ENCODE results near the gene MVD. TPM values are rescaled to one million over a fixed set of nuclear protein-coding genes. Genes with fewer than 3 reads are reported as not detected.
A peak's percentile ranks its signal among the peaks of the same experiment; 100 is the strongest.

MVD gene
- total RNA-seq, 1 experiment from 2014 or later: 141 TPM

DNA sequence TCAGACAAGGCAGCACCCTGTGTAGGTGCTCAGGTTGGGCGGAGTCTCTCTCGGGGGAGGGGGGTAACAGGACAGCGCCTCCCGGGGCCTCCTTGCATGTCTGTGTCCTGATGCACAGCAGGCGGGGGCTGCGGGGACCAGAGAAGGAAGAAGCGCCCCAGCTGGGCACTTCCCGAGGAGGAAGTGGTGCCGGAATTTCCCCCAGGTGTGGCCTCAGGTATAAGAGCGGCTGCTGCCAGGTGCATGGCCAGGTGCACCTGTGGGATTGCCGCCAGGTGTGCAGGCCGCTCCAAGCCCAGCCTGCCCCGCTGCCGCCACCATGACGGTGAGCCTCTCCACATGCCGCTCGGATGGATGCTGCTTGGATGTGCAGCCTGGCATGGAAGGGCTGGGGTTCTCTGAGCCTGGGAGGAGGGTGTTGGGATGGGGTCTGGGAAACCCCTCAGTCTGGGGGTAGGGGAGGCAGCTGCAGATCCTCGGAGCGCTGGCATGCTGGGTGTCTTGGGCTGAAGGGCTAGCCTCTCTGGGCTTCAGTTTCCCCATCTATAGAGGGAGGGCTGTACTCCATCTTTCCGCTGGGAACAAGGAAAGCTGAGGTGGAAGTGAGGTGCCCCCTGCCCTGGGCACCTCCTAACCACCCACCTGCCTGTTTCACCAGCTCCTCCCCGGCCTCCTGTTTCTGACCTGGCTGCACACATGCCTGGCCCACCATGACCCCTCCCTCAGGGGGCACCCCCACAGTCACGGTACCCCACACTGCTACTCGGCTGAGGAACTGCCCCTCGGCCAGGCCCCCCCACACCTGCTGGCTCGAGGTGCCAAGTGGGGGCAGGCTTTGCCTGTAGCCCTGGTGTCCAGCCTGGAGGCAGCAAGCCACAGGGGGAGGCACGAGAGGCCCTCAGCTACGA lies 24.3 kb downstream of the MVD start, which contains the start of gene IL17C:
Gene IL17C (plus strand): TSS at position 250 of the 908 bp plus-strand sequence. CDS start 70 bp downstream, at position 320.
- Histone ChIP-seq H3K4me3 (ENCODE audit: low read depth, low read length) (no peak within 1 kb of the TSS), H3K36me3 (ENCODE audit: control insufficient read depth, insufficient read depth, low read length) (no peaks in the 10 kb centered on the region), H3K27me3 (replicated peaks; ENCODE audit: control insufficient read depth, insufficient read depth, low read length) (no peaks in the 10 kb centered on the region), H3K9me3 (no peaks in the 10 kb centered on the region), H3K4me1 (peaks cover 12% of the 10 kb centered on the region; the same call in 1 of the 2 replicates)
- CTCF ChIA-PET: interaction anchor here (0.6 to 1.2 kb wide), 2 partner anchors 46 to 99 kb away, joined by 3 read pairs; no protein-coding TSS in a partner anchor
- intact Hi-C loops (cut with micrococcal nuclease; ENCODE audit: unreplicated experiment): no loop called here
- Mint-ChIP-seq H3K27me3 (ENCODE audit: insufficient read depth, unreplicated experiment) (no peaks in the 10 kb centered on the region), H3K4me3 (ENCODE audit: unreplicated experiment) (no peak within 1 kb of the TSS), H3K36me3 (ENCODE audit: insufficient read depth, unreplicated experiment) (peaks cover 68% of the 10 kb centered on the region), H3K4me1 (ENCODE audit: low read depth, unreplicated experiment) (no peaks in the 10 kb centered on the region), H3K27ac (ENCODE audit: unreplicated experiment) (peak within 1 kb of the TSS; percentile 26), H3K9me3 (ENCODE audit: unreplicated experiment) (no peaks in the 10 kb centered on the region)
- no peak for TF ChIP-seq CTCF (IDR thresholded peaks at IDR 0.05; ENCODE audit: insufficient read depth in 1 of 2, low read depth in 1 of 2, low read length in 1 of 2, severe bottlenecking in 1 of 2, unreplicated experiment in 1 of 2)
- POLR2A ChIA-PET: interaction anchor here (0.6 kb wide), 1 partner anchor 79 kb away, joined by 3 read pairs; no protein-coding TSS in a partner anchor
- DNase-seq: peak in 1 of 2 experiments; percentile 37
- BruUV-seq (replicated peaks): no TSS peak

DNA sequence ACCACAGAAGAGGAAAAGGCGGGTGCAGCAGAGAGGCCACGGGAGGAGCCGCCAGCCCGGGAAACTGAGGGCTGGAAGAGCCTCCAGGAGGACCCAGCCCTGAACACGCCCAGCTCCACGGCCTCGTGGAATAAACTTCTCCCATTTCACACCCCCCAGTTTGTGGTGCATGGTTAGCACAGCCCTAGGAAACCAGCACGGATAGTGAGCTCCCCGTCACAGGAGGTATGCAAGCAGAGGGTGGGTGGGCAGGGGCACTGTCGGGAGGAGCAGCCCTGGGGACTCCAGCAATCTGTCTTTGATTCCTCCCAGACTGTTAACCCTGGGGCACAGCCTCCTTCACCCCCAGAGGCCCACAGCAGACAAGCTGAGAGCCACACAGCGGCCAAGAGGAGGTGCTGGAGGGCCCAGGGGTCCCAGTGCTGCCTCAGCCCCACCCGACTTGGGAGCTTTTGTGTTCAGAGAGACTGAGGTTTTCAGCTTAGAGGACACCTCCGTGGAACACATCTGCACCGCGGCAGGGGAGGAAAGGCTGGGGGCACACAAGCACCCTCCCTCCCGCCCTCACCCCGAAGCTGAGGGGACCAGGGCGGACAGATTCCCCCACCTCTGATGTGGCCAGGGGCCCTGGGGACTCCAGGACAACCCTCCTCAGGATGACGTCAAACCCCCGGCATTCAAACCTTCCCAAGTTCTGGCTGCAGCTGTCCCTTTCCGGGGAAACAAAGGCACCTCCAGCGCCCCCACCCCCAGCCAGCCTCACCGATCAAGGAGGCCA lies 26.2 kb downstream of the MVD start:
- no peak overlapping the region for H3K4me3 Mint-ChIP-seq (ENCODE audit: unreplicated experiment)
- ChIA-PET POLR2A (interaction anchor here (0.7 to 1.0 kb wide), 2 partner anchors 8 to 10 kb away, joined by 4 read pairs; no protein-coding TSS in a partner anchor), CTCF (interaction anchor here (0.6 to 1.3 kb wide), 6 partner anchors 10 to 830 kb away, joined by 3 to 10 read pairs (median 4); partner anchors contain the start of gene MVD)
- no peak overlapping the region for H3K27ac Mint-ChIP-seq (ENCODE audit: unreplicated experiment)
- H3K4me3 ChIP-seq (ENCODE audit: low read depth, low read length): no peak overlapping the region
- peaks cover 12% of the 10 kb centered on the region; the same call in 1 of the 2 replicates for H3K4me1 ChIP-seq
- H3K36me3 ChIP-seq (ENCODE audit: control insufficient read depth, insufficient read depth, low read length): no peaks in the 10 kb centered on the region
- no peaks in the 10 kb centered on the region for H3K9me3 ChIP-seq
- H3K27me3 ChIP-seq (replicated peaks; ENCODE audit: control insufficient read depth, insufficient read depth, low read length): no peaks in the 10 kb centered on the region
- peaks cover 79% of the 10 kb centered on the region for H3K36me3 Mint-ChIP-seq (ENCODE audit: insufficient read depth, unreplicated experiment)
- no peak for DNase-seq
- no peaks in the 10 kb centered on the region for H3K4me1 Mint-ChIP-seq (ENCODE audit: low read depth, unreplicated experiment)
- no peaks in the 10 kb centered on the region for H3K9me3 Mint-ChIP-seq (ENCODE audit: unreplicated experiment)
- TF ChIP-seq CTCF (IDR thresholded peaks at IDR 0.05; ENCODE audit: insufficient read depth in 1 of 2, low read depth in 1 of 2, low read length in 1 of 2, severe bottlenecking in 1 of 2, unreplicated experiment in 1 of 2): no peak
- H3K27me3 Mint-ChIP-seq (ENCODE audit: insufficient read depth, unreplicated experiment): no peaks in the 10 kb centered on the region
- no TSS peak for BruUV-seq (replicated peaks)
- intact Hi-C loops (cut with micrococcal nuclease; ENCODE audit: unreplicated experiment): no loop called here

All from Caco-2 (cell line).